Mucosa of descending colon (tissue), 3 donors: ENCODE data around the gene TMEFF2. TPM values are rescaled to one million over a fixed set of nuclear protein-coding genes. Genes with fewer than 3 reads are reported as not detected.

Experiments
- ATAC-seq: fragments of 200-7000 bp; cut with Tn5 transposase; one replicate; pipeline ENCODE4 v1.9.1; 2020; ENCODE audit warnings: mild to moderate bottlenecking, moderate library complexity
- DNase-seq, 3 donors: peaks; one replicate each; pipeline ENCODE4 v3.0.0-alpha.2; 2020
- H3K36me3 ChIP-seq: fragments of 200-600 bp; one replicate; pipeline ENCODE4 v1.8.0; 2021; ENCODE audit warnings: low read depth, mild to moderate bottlenecking
- H3K4me1 ChIP-seq: fragments of 200-600 bp; one replicate; pipeline ENCODE4 v1.8.0; 2021; ENCODE audit warnings: low read depth, mild to moderate bottlenecking
- H3K4me3 ChIP-seq: fragments of 200-600 bp; one replicate; pipeline ENCODE4 v1.8.0; 2021; ENCODE audit warnings: mild to moderate bottlenecking
- H3K9me3 ChIP-seq: fragments of 200-600 bp; one replicate; pipeline ENCODE4 v1.8.0; 2021; ENCODE audit warnings: mild to moderate bottlenecking
- CTCF ChIP-seq: fragments of 200-600 bp; IDR thresholded peaks from one replicate; pipeline ENCODE4 v1.8.0; 2022; ENCODE audit warnings: antibody characterized with exemption, mild to moderate bottlenecking
- intact Hi-C, 2 donors: fragments of 100-400 bp; cut with DNase I in 1 of 2; cut with micrococcal nuclease in 1 of 2; formaldehyde crosslinking; loops; one replicate each; pipeline versions ENCODE4 v1.11.0 to v1.11.1; 2022; cut with DNase I, micrococcal nuclease
- total RNA-seq, 3 donors: library from RNA; stranded (reverse); fragmentation: NEBNext Ultra II Directional in 2 of 3; extraction: Animal tissue kit (Norgen Biotek cat#: 25700) in 2 of 3; gene quantifications; one replicate each; pipeline versions ENCODE4 v1.2.1 to v1.2.4, GENCODE V29; 2021 to 2023
- donor health status: DM: no; HTN: no; CAD: no; lungs with moderate emphysema.
- donor health status: DM: no; HTN: no; CAD: no.
- donor health status: DM: no; HTN: yes; CAD: no.

The TMEFF2 gene
- total RNA-seq, 3 donors from 2014 or later: 0.31 to 1.0 TPM; not detected in 1

GRCh38 chr2:191999101-191999841 lies 195.5 kb downstream of the TMEFF2 start:
- no peak for TF ChIP-seq CTCF
- intact Hi-C loops: no loop called here

GRCh38 chr2:191995285-191995684 lies 199.4 kb downstream of the TMEFF2 start:
- no peaks in the 10 kb centered on the region for H3K36me3 ChIP-seq
- intact Hi-C loops: no loop called here
- no peak for DNase-seq
- H3K4me3 ChIP-seq: no peak overlapping the region
- ATAC-seq: no peak
- no peak for TF ChIP-seq CTCF
- no peaks in the 10 kb centered on the region for H3K9me3 ChIP-seq
- H3K4me1 ChIP-seq: no peaks in the 10 kb centered on the region

More at GRCh38 chr2:191999101-191999841, 195.5 kb downstream of the TMEFF2 start:
- Histone ChIP-seq H3K4me3 (no peak overlapping the region), H3K36me3 (no peaks in the 10 kb centered on the region), H3K4me1 (no peaks in the 10 kb centered on the region), H3K9me3 (no peaks in the 10 kb centered on the region)
- no peak for ATAC-seq
- DNase-seq: no peak

GRCh38 chr2:191994749-191995148 lies 200.0 kb downstream of the TMEFF2 start:
- no peaks in the 10 kb centered on the region for H3K36me3 ChIP-seq
- no peak overlapping the region for H3K4me3 ChIP-seq
- H3K4me1 ChIP-seq: no peaks in the 10 kb centered on the region
- DNase-seq: no peak
- intact Hi-C loops: no loop called here
- ATAC-seq: no peak
- H3K9me3 ChIP-seq: no peaks in the 10 kb centered on the region
- no peak for TF ChIP-seq CTCF

GRCh38 chr2:191991442-191991841 lies 203.3 kb downstream of the TMEFF2 start:
- ATAC-seq (no peak), DNase-seq (no peak)
- H3K36me3 ChIP-seq: no peaks in the 10 kb centered on the region
- intact Hi-C loops: no loop called here
- no peaks in the 10 kb centered on the region for H3K4me1 ChIP-seq
- no peak overlapping the region for H3K4me3 ChIP-seq
- H3K9me3 ChIP-seq: no peaks in the 10 kb centered on the region
- no peak for TF ChIP-seq CTCF

GRCh38 chr2:191985740-191986139 lies 209.0 kb downstream of the TMEFF2 start:
- H3K4me3 ChIP-seq: no peak overlapping the region
- ATAC-seq: no peak
- H3K36me3 ChIP-seq: no peaks in the 10 kb centered on the region
- no peak for TF ChIP-seq CTCF
- no peaks in the 10 kb centered on the region for H3K9me3 ChIP-seq
- intact Hi-C loops: no loop called here
- DNase-seq: no peak
- H3K4me1 ChIP-seq: no peaks in the 10 kb centered on the region

- no peak for ATAC-seq
These were observed 211.1 kb downstream of the TMEFF2 start for GRCh38 chr2:191983591-191983990.

More at GRCh38 chr2:191983591-191983990, 211.1 kb downstream of the TMEFF2 start:
- intact Hi-C loops: no loop called here
- H3K9me3 ChIP-seq: no peaks in the 10 kb centered on the region
- no peak for TF ChIP-seq CTCF
- no peaks in the 10 kb centered on the region for H3K4me1 ChIP-seq
- no peak overlapping the region for H3K4me3 ChIP-seq
- no peak for DNase-seq
- no peaks in the 10 kb centered on the region for H3K36me3 ChIP-seq
